Cardiac muscle cell (in vitro differentiated cells and primary cell): ENCODE results near the gene C2CD5. TPM values are rescaled to one million over a fixed set of nuclear protein-coding genes. Genes with fewer than 3 reads are reported as not detected.

Experiments
- DNase-seq, 2 donors: peaks; one replicate each; pipeline versions ENCODE4 v3.0.0 to v3.0.0-alpha.2; 2010 to 2017; ENCODE audit warnings: low read depth in 1 of 2, low spot score in 1 of 2
- H3K27ac ChIP-seq: fragments of 200-600 bp; sonication (generic); 2 replicates; pipeline ENCODE4 v1.5.1; 2016
- H3K27me3 ChIP-seq: fragments of 200-600 bp; sonication (generic); 2 replicates; pipeline ENCODE4 v1.6.0; 2016; ENCODE audit warnings: control low read depth
- H3K36me3 ChIP-seq: fragments of 200-600 bp; sonication (generic); 2 replicates; pipeline ENCODE4 v1.5.1; 2016; ENCODE audit warnings: control low read depth
- H3K4me1 ChIP-seq: fragments of 200-600 bp; sonication (generic); 2 replicates; pipeline ENCODE4 v1.8.1; 2017; ENCODE audit warnings: low read depth, mild to moderate bottlenecking, mixed run types
- H3K4me3 ChIP-seq: fragments of 200-600 bp; sonication (generic); 2 replicates; pipeline ENCODE4 v1.5.1; 2016; ENCODE audit warnings: mild to moderate bottlenecking
- H3K9me3 ChIP-seq: fragments of 200-600 bp; sonication (generic); 2 replicates; pipeline ENCODE4 v1.5.1; 2017; ENCODE audit warnings: low read depth, mild to moderate bottlenecking, control low read depth
- polyA plus RNA-seq: library from polyadenylated mRNA; unstranded; fragments of >200 nt; fragmentation: Nextera tagmentation; extraction: Ambion mirVana; gene quantifications from 2 replicates; pipeline ENCODE4 v1.2.1, GENCODE V29; 2016
- total RNA-seq: library from RNA; depleted of rRNA; stranded (reverse); fragments of >200 nt; gene quantifications from 2 replicates; pipeline ENCODE4 v1.2.3, GENCODE V29; 2016
- TF ChIP-seq, protein P1 (sequence below): IDR thresholded peaks from 2 replicates; pipeline ENCODE4 v1.5.1; 2012; ENCODE audit warnings: low read depth, mild to moderate bottlenecking, low read length

Gene C2CD5
- total and polyA plus RNA-seq, 2 experiments from 2014 or later, result 16.5 to 22.2 TPM

- Histone ChIP-seq H3K27ac (no peak overlapping the region), H3K4me3 (no peak overlapping the region), H3K9me3 (no peaks in the 10 kb centered on the region), H3K36me3 (no peaks in the 10 kb centered on the region), H3K27me3 (no peaks in the 10 kb centered on the region), H3K4me1 (no peaks in the 10 kb centered on the region)
- no peak for DNase-seq
- TF ChIP-seq, protein P1, sequence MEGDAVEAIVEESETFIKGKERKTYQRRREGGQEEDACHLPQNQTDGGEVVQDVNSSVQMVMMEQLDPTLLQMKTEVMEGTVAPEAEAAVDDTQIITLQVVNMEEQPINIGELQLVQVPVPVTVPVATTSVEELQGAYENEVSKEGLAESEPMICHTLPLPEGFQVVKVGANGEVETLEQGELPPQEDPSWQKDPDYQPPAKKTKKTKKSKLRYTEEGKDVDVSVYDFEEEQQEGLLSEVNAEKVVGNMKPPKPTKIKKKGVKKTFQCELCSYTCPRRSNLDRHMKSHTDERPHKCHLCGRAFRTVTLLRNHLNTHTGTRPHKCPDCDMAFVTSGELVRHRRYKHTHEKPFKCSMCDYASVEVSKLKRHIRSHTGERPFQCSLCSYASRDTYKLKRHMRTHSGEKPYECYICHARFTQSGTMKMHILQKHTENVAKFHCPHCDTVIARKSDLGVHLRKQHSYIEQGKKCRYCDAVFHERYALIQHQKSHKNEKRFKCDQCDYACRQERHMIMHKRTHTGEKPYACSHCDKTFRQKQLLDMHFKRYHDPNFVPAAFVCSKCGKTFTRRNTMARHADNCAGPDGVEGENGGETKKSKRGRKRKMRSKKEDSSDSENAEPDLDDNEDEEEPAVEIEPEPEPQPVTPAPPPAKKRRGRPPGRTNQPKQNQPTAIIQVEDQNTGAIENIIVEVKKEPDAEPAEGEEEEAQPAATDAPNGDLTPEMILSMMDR, result no peak
These were observed 32.1 kb upstream of the C2CD5 start for GRCh38 chr12:22576473-22576872.

- TF ChIP-seq, protein P1, result no peak
These were observed 31.7 kb upstream of the C2CD5 start for GRCh38 chr12:22576065-22576464.

GRCh38 chr12:22574921-22575320 lies 30.6 kb upstream of the C2CD5 start:
- H3K4me1 ChIP-seq, result no peaks in the 10 kb centered on the region
- TF ChIP-seq, protein P1, result no peak
- DNase-seq, result no peak
- no peak overlapping the region for H3K4me3 ChIP-seq
- H3K9me3 ChIP-seq, result no peaks in the 10 kb centered on the region
- no peak overlapping the region for H3K27ac ChIP-seq
- H3K36me3 ChIP-seq, result no peaks in the 10 kb centered on the region
- no peaks in the 10 kb centered on the region for H3K27me3 ChIP-seq

More at GRCh38 chr12:22576065-22576464, 31.7 kb upstream of the C2CD5 start:
- no peak for DNase-seq
- no peaks in the 10 kb centered on the region for H3K4me1 ChIP-seq
- no peaks in the 10 kb centered on the region for H3K27me3 ChIP-seq
- H3K36me3 ChIP-seq, result no peaks in the 10 kb centered on the region
- H3K4me3 ChIP-seq, result no peak overlapping the region
- H3K9me3 ChIP-seq, result no peaks in the 10 kb centered on the region
- no peak overlapping the region for H3K27ac ChIP-seq

GRCh38 chr12:22573181-22573580 lies 28.8 kb upstream of the C2CD5 start:
- Histone ChIP-seq H3K4me3 (no peak overlapping the region), H3K9me3 (no peaks in the 10 kb centered on the region)
- TF ChIP-seq, protein P1, result no peak

DNA sequence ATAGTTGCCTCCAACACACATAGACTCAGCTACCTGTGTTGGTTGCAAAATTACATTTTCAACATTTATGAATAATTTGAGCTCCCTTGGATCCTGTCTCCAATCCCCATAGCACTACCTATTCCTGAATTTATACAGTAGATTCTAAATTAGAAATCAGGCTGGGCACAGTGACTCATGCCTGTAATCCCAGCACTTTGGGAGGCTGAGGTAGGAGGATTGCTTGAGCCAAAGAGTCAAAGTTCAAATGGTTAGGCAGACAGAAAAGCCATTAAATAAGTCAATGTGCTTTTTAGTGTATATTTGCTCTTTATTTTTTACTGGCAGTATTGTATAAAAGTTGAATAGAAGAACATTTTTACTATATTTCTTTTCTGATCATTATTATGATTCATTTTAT lies 24.9 kb upstream of the C2CD5 start:
- TF ChIP-seq, protein P1, result no peak
- Histone ChIP-seq H3K4me1 (no peaks in the 10 kb centered on the region), H3K9me3 (no peaks in the 10 kb centered on the region), H3K4me3 (no peak overlapping the region), H3K36me3 (no peaks in the 10 kb centered on the region), H3K27ac (no peak overlapping the region), H3K27me3 (no peaks in the 10 kb centered on the region)
- DNase-seq, result no peak

More at GRCh38 chr12:22573181-22573580, 28.8 kb upstream of the C2CD5 start:
- no peak for DNase-seq
- no peaks in the 10 kb centered on the region for H3K27me3 ChIP-seq
- H3K36me3 ChIP-seq, result no peaks in the 10 kb centered on the region
- H3K27ac ChIP-seq, result no peak overlapping the region
- H3K4me1 ChIP-seq, result no peaks in the 10 kb centered on the region
